Spleen (tissue), 11 donors: Measurements from ENCODE around the gene DNAAF5. TPM values are rescaled to one million over a fixed set of nuclear protein-coding genes. Genes with fewer than 3 reads are reported as not detected.

Experiments used
- DNase-seq: peaks from one replicate; pipeline ENCODE4 v3.0.0-alpha.2; 2020
- H3K27ac ChIP-seq, 8 donors: fragments of 200-600 bp; sonication (generic) in 7 of 8; 1 replicate in 4 of 8; 2 replicates in 4 of 8; pipeline versions ENCODE4 v1.5.0 to v1.8.0; 2016 to 2021; ENCODE audit warnings: inconsistent platforms in 4 of 8, mild to moderate bottlenecking in 4 of 8, moderate library complexity in 1 of 8
- H3K27me3 ChIP-seq, 7 donors: fragments of 200-600 bp; sonication (generic) in 6 of 7; replicated peaks in 1 of 7; 1 replicate in 4 of 7; 2 replicates in 3 of 7; pipeline versions ENCODE4 v1.5.0 to v1.8.0; 2016 to 2021; ENCODE audit warnings: inconsistent platforms in 3 of 7, mild to moderate bottlenecking in 1 of 7
- H3K36me3 ChIP-seq, 6 donors: fragments of 200-600 bp; sonication (generic) in 5 of 6; 1 replicate in 4 of 6; 2 replicates in 2 of 6; pipeline versions ENCODE4 v1.5.0 to v1.8.0; 2016 to 2021; ENCODE audit warnings: inconsistent platforms in 2 of 6
- H3K4me1 ChIP-seq, 6 donors: fragments of 200-600 bp; sonication (generic) in 5 of 6; 1 replicate in 3 of 6; 2 replicates in 3 of 6; pipeline versions ENCODE4 v1.5.0 to v1.8.0; 2016 to 2021; ENCODE audit warnings: inconsistent platforms in 3 of 6
- H3K4me3 ChIP-seq, 8 donors: fragments of 200-600 bp; sonication (generic) in 7 of 8; 1 replicate in 4 of 8; 2 replicates in 4 of 8; pipeline versions ENCODE4 v1.5.0 to v1.8.0; 2016 to 2021; ENCODE audit warnings: inconsistent platforms in 4 of 8, mild to moderate bottlenecking in 4 of 8, moderate library complexity in 2 of 8
- H3K9me3 ChIP-seq, 8 donors: fragments of 200-600 bp; sonication (generic) in 7 of 8; 1 replicate in 4 of 8; 2 replicates in 4 of 8; pipeline versions ENCODE4 v1.5.0 to v1.8.0; 2016 to 2021; ENCODE audit warnings: inconsistent platforms in 4 of 8
- CTCF ChIP-seq, 11 experiments: fragments of 200-600 bp in 7 of 11; fragments of 450-650 bp in 4 of 11; sonication (generic) in 4 of 11; IDR thresholded peaks in 8 of 11; conservative IDR thresholded peaks in 3 of 11; 1 replicate in 7 of 11; 2 replicates in 4 of 11; pipeline versions ENCODE4 v1.4.0 to v1.8.0; 2016 to 2021; ENCODE audit warnings: antibody characterized with exemption in 11 of 11, inconsistent platforms in 4 of 11, mild to moderate bottlenecking in 1 of 11
- POLR2A ChIP-seq, 3 donors: fragments of 450-650 bp; IDR thresholded peaks; one replicate each; pipeline ENCODE4 v1.5.1; 2017; ENCODE audit warnings: antibody characterized with exemption in 3 of 3, mild to moderate bottlenecking in 1 of 3
- POLR2AphosphoS5 ChIP-seq, 3 donors: sonication (generic); formaldehyde crosslinking; IDR thresholded peaks; one replicate each; pipeline ENCODE4 v1.5.1; 2017; ENCODE audit warnings: antibody characterized with exemption in 3 of 3
- WGBS, 5 donors: extraction: QIAGEN DNeasy Blood & Tissue Kit in 3 of 5; methylation state at CpG; one replicate each; pipeline versions ENCODE4 v1.1.5 to v1.1.7; 2013 to 2018; 5-methylcytosine and 5-hydroxymethylcytosine counted together
- intact Hi-C: fragments of 100-400 bp; cut with DNase I; formaldehyde crosslinking; loops from one replicate; pipeline ENCODE4 v1.15.0; 2023; ENCODE audit warnings: low total_unique reads
- polyA plus RNA-seq, 3 donors: library from polyadenylated mRNA; stranded (reverse); fragments of 200-250 nt; gene quantifications; one replicate each; pipeline ENCODE4 v1.2.1, GENCODE V29; 2013
- total RNA-seq, 7 donors: library from RNA; depleted of rRNA in 3 of 7; stranded (reverse); fragments of >200 nt in 3 of 7; fragmentation: NEBNext Ultra II Directional in 4 of 7; extraction: Animal tissue kit (Norgen Biotek cat#: 25700) in 4 of 7; gene quantifications; one replicate each; pipeline versions ENCODE4 v1.1.0 to v1.2.1, GENCODE V29; 2016 to 2021
- donor health status: healthy with polysubstance abuse.
- donor health status: DM: no; HTN: no; CAD: no; lungs with moderate emphysema.
- donor health status: DM: no; HTN: no; CAD: no.
- donor health status: Bipolar disorder and iron deficiency.
- donor health status: healthy.
- donor health status: DM: no; HTN: no; CAD: no.
- donor health status: DM: yes; HTN: yes; CAD: no.

The DNAAF5 gene
- total and polyA plus RNA-seq, 10 donors: 7.5 to 22.4 (median 18.1) TPM

- no peaks in the 10 kb centered on the region for H3K4me1 ChIP-seq
- 81 to 93% (median 87%) methylated on average over 8 of the region's 8 CpGs for WGBS, 5 donors
- H3K9me3 ChIP-seq: no peaks in the 10 kb centered on the region
- peak; percentile 32 for DNase-seq
- H3K36me3 ChIP-seq: peaks cover 5 to 99% (median 69%) of the 10 kb centered on the region in 6 donors
- H3K27me3 ChIP-seq: no peaks in the 10 kb centered on the region
- no peak overlapping the region for H3K4me3 ChIP-seq
- no peak overlapping the region for H3K27ac ChIP-seq
- no peak for TF ChIP-seq POLR2A (IDR thresholded peaks at IDR 0.05)
- no peak for TF ChIP-seq POLR2AphosphoS5 (IDR thresholded peaks at IDR 0.05)
- TF ChIP-seq CTCF (IDR thresholded peaks at IDR 0.05 in 8 of 11, conservative IDR thresholded peaks at IDR 0.05 in 3 of 11): no peak
- intact Hi-C loops: no loop called here
Observed at GRCh38 chr7:759569-759968, 33.1 kb downstream of the DNAAF5 start.

GRCh38 chr7:760006-760405, 33.5 kb downstream of the DNAAF5 start:
- no peak for TF ChIP-seq CTCF (IDR thresholded peaks at IDR 0.05 in 8 of 11, conservative IDR thresholded peaks at IDR 0.05 in 3 of 11)
- no peak for TF ChIP-seq POLR2AphosphoS5 (IDR thresholded peaks at IDR 0.05)
- TF ChIP-seq POLR2A (IDR thresholded peaks at IDR 0.05): no peak
- H3K27me3 ChIP-seq: no peaks in the 10 kb centered on the region
- intact Hi-C loops: no loop called here
- WGBS, 5 donors: 78 to 95% (median 89%) methylated on average over 16 of the region's 16 CpGs
- DNase-seq: peak; percentile 27
- no peaks in the 10 kb centered on the region for H3K9me3 ChIP-seq
- peaks cover 6 to 99% (median 69%) of the 10 kb centered on the region in 6 donors for H3K36me3 ChIP-seq
- no peak overlapping the region for H3K4me3 ChIP-seq
- no peak overlapping the region for H3K27ac ChIP-seq
- H3K4me1 ChIP-seq: no peaks in the 10 kb centered on the region

- TF ChIP-seq CTCF (IDR thresholded peaks at IDR 0.05 in 8 of 11, conservative IDR thresholded peaks at IDR 0.05 in 3 of 11): no peak
- TF ChIP-seq POLR2AphosphoS5 (IDR thresholded peaks at IDR 0.05): no peak
- TF ChIP-seq POLR2A (IDR thresholded peaks at IDR 0.05): no peak
- Histone ChIP-seq H3K27me3 (no peaks in the 10 kb centered on the region), H3K36me3 (peaks cover 9 to 100% (median 73%) of the 10 kb centered on the region in 6 donors), H3K4me1 (no peaks in the 10 kb centered on the region), H3K4me3 (no peak overlapping the region), H3K9me3 (no peaks in the 10 kb centered on the region), H3K27ac (no peak overlapping the region)
- no peak for DNase-seq
- intact Hi-C loops: no loop called here
- 96 to 98% (median 97%) methylated on average over 12 of the region's 12 CpGs for WGBS, 5 donors
Observed at GRCh38 chr7:761101-761500, 34.6 kb downstream of the DNAAF5 start.

- WGBS, 5 donors: 90 to 98% (median 96%) methylated on average over 7 to 11 of the region's 11 CpGs
- intact Hi-C loops: no loop called here
- DNase-seq: no peak
- no peaks in the 10 kb centered on the region for H3K4me1 ChIP-seq
- no peak overlapping the region for H3K27ac ChIP-seq
- peaks cover 9 to 100% (median 73%) of the 10 kb centered on the region in 6 donors for H3K36me3 ChIP-seq
- no peak overlapping the region for H3K4me3 ChIP-seq
- TF ChIP-seq POLR2AphosphoS5 (IDR thresholded peaks at IDR 0.05) (no peak), CTCF (IDR thresholded peaks at IDR 0.05 in 8 of 11, conservative IDR thresholded peaks at IDR 0.05 in 3 of 11) (no peak), POLR2A (IDR thresholded peaks at IDR 0.05) (no peak)
- no peaks in the 10 kb centered on the region for H3K9me3 ChIP-seq
- no peaks in the 10 kb centered on the region for H3K27me3 ChIP-seq
Observed at GRCh38 chr7:761631-762030, 35.1 kb downstream of the DNAAF5 start.
